Measurements from ENCODE around the gene PODXL2. TPM values are rescaled to one million over a fixed set of nuclear protein-coding genes. Genes with fewer than 3 reads are reported as not detected.

PODXL2 gene
- total and polyA plus RNA-seq, 3 experiments from 2014 or later: 1.4 to 4.7 (median 1.7) TPM

DNA sequence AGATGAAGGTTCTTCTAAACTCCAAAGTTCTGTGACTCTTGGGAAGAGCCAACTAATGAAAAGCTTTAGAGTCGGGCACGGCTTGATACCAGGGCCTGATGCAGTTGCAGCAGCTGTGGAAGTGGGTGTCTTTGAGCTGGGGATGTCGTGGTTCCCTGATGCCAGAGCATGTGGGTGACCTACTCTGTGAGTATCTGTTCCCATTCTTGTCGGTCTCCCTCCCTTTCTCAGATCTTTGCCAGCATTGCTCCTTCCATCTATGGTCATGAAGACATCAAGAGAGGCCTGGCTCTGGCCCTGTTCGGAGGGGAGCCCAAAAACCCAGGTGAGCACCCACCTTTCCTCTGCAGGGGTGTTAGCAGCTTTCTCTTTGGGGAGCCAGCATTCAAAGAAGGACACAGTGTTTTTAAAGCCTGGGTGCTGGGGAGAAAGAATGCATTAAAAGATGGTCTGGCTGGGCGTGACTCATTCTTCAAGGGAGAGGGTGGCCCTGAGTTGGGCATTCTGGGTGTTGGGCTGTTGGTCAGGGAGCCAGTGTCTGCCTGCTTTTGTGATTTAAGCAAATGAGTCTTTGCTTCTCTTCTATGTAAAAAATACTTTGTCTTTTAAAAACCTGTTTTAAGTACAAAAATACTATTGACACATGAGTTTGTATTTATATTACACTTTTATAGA is 13.2 kb upstream of the PODXL2 start:
- Mint-ChIP-seq H3K4me1 (no peaks in the 10 kb centered on the region), H3K4me3 (no peak overlapping the region), H3K36me3 (peaks cover 6 to 76% (median 16%) of the 10 kb centered on the region in 3 donors), H3K27me3 (no peaks in the 10 kb centered on the region), H3K9me3 (no peaks in the 10 kb centered on the region), H3K27ac (no peak overlapping the region)
- ChIA-PET CTCF (no interaction called here), POLR2A (no interaction called here)
- no peak overlapping the region for H3K4me3 ChIP-seq (ENCODE audit: low read length)
- H3K4me1 ChIP-seq (ENCODE audit: insufficient read depth, low read length): no peaks in the 10 kb centered on the region
- H3K9me3 ChIP-seq (ENCODE audit: low read length): no peaks in the 10 kb centered on the region
- H3K36me3 ChIP-seq (ENCODE audit: insufficient read depth, low read length): no peaks in the 10 kb centered on the region
- H3K27ac ChIP-seq (ENCODE audit: low read depth, low read length): no peak overlapping the region
- no peaks in the 10 kb centered on the region for H3K27me3 ChIP-seq (ENCODE audit: insufficient read depth, low read length, poor library complexity, severe bottlenecking)
- no peak for DNase-seq

- DNase-seq: peak in 1 of 5 donors; percentile 45
- no peaks in the 10 kb centered on the region for H3K27me3 Mint-ChIP-seq
- no peak overlapping the region for H3K4me3 ChIP-seq (ENCODE audit: low read length)
- CTCF ChIA-PET: no interaction called here
- H3K27ac ChIP-seq (ENCODE audit: low read depth, low read length): no peak overlapping the region
- H3K9me3 ChIP-seq (ENCODE audit: low read length): no peaks in the 10 kb centered on the region
- no peaks in the 10 kb centered on the region for H3K4me1 ChIP-seq (ENCODE audit: insufficient read depth, low read length)
- no peaks in the 10 kb centered on the region for H3K9me3 Mint-ChIP-seq
- peaks cover 6 to 81% (median 18%) of the 10 kb centered on the region in 3 donors for H3K36me3 Mint-ChIP-seq
- H3K27ac Mint-ChIP-seq: peak overlapping the region in 1 of 8 donors; percentile 81
- H3K27me3 ChIP-seq (ENCODE audit: insufficient read depth, low read length, poor library complexity, severe bottlenecking): no peaks in the 10 kb centered on the region
- H3K36me3 ChIP-seq (ENCODE audit: insufficient read depth, low read length): no peaks in the 10 kb centered on the region
- no peak overlapping the region for H3K4me3 Mint-ChIP-seq
- POLR2A ChIA-PET: no interaction called here
- H3K4me1 Mint-ChIP-seq: no peaks in the 10 kb centered on the region
Observed at GRCh38 chr3:127616836-127617605, 12.0 kb upstream of the PODXL2 start.

GRCh38 chr3:127618891-127619290 is 10.1 kb upstream of the PODXL2 start:
- Mint-ChIP-seq H3K27me3 (no peaks in the 10 kb centered on the region), H3K27ac (peak overlapping the region in 2 of 8 donors; percentile 38 to 56), H3K4me1 (no peaks in the 10 kb centered on the region), H3K9me3 (no peaks in the 10 kb centered on the region), H3K36me3 (peaks cover 6 to 67% (median 18%) of the 10 kb centered on the region in 3 donors), H3K4me3 (no peak overlapping the region)
- H3K4me1 ChIP-seq (ENCODE audit: insufficient read depth, low read length): no peaks in the 10 kb centered on the region
- POLR2A ChIA-PET: no interaction called here
- H3K27me3 ChIP-seq (ENCODE audit: insufficient read depth, low read length, poor library complexity, severe bottlenecking): no peaks in the 10 kb centered on the region
- no peaks in the 10 kb centered on the region for H3K36me3 ChIP-seq (ENCODE audit: insufficient read depth, low read length)
- no peak overlapping the region for H3K4me3 ChIP-seq (ENCODE audit: low read length)
- H3K9me3 ChIP-seq (ENCODE audit: low read length): no peaks in the 10 kb centered on the region
- no peak for DNase-seq
- CTCF ChIA-PET: no interaction called here
- H3K27ac ChIP-seq (ENCODE audit: low read depth, low read length): no peak overlapping the region

GRCh38 chr3:127620637-127621375 is 8.2 kb upstream of the PODXL2 start:
- H3K27me3 ChIP-seq (ENCODE audit: insufficient read depth, low read length, poor library complexity, severe bottlenecking): no peaks in the 10 kb centered on the region
- H3K9me3 ChIP-seq (ENCODE audit: low read length): no peaks in the 10 kb centered on the region
- H3K4me1 ChIP-seq (ENCODE audit: insufficient read depth, low read length): no peaks in the 10 kb centered on the region
- Mint-ChIP-seq H3K9me3 (no peaks in the 10 kb centered on the region), H3K4me1 (peaks cover 0 to 2% (median 1%) of the 10 kb centered on the region in 3 donors), H3K36me3 (peaks cover 6 to 56% (median 13%) of the 10 kb centered on the region in 3 donors), H3K4me3 (no peak overlapping the region), H3K27ac (peak overlapping the region in 1 of 8 donors; percentile 78), H3K27me3 (no peaks in the 10 kb centered on the region)
- H3K4me3 ChIP-seq (ENCODE audit: low read length): no peak overlapping the region
- POLR2A ChIA-PET: no interaction called here
- CTCF ChIA-PET: interaction anchor here (2.2 kb wide), 1 partner anchor 46 kb away, joined by 7 read pairs; no protein-coding TSS in a partner anchor
- no peak for DNase-seq
- no peaks in the 10 kb centered on the region for H3K36me3 ChIP-seq (ENCODE audit: insufficient read depth, low read length)
- no peak overlapping the region for H3K27ac ChIP-seq (ENCODE audit: low read depth, low read length)

DNA sequence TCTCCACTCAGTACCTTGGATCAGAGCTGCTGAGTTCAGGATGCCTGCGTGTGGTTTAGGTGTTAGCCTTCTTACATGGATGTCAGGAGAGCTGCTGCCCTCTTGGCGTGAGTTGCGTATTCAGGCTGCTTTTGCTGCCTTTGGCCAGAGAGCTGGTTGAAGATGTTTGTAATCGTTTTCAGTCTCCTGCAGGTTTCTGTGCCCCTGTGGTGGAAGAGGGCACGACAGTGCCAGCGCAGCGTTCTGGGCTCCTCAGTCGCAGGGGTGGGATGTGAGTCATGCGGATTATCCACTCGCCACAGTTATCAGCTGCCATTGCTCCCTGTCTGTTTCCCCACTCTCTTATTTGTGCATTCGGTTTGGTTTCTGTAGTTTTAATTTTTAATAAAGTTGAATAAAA is 7.0 kb upstream of the PODXL2 start:
- Mint-ChIP-seq H3K36me3 (peaks cover 6 to 44% (median 11%) of the 10 kb centered on the region in 3 donors), H3K4me1 (peaks cover 12 to 14% (median 14%) of the 10 kb centered on the region in 3 donors), H3K4me3 (no peak overlapping the region), H3K27ac (no peak overlapping the region), H3K9me3 (no peaks in the 10 kb centered on the region), H3K27me3 (no peaks in the 10 kb centered on the region)
- no peaks in the 10 kb centered on the region for H3K27me3 ChIP-seq (ENCODE audit: insufficient read depth, low read length, poor library complexity, severe bottlenecking)
- no peak for DNase-seq
- POLR2A ChIA-PET: no interaction called here
- CTCF ChIA-PET: interaction anchor here (2.2 kb wide), 1 partner anchor 47 kb away, joined by 7 read pairs; no protein-coding TSS in a partner anchor
- H3K36me3 ChIP-seq (ENCODE audit: insufficient read depth, low read length): no peaks in the 10 kb centered on the region
- no peak overlapping the region for H3K27ac ChIP-seq (ENCODE audit: low read depth, low read length)
- no peak overlapping the region for H3K4me3 ChIP-seq (ENCODE audit: low read length)
- no peaks in the 10 kb centered on the region for H3K4me1 ChIP-seq (ENCODE audit: insufficient read depth, low read length)
- H3K9me3 ChIP-seq (ENCODE audit: low read length): no peaks in the 10 kb centered on the region

- DNase-seq: no peak
- Mint-ChIP-seq H3K4me1 (peaks cover 18 to 23% (median 23%) of the 10 kb centered on the region in 3 donors), H3K27me3 (no peaks in the 10 kb centered on the region), H3K4me3 (no peak overlapping the region), H3K27ac (peak overlapping the region in 1 of 8 donors; percentile 19), H3K36me3 (peaks cover 6 to 35% (median 11%) of the 10 kb centered on the region in 3 donors), H3K9me3 (no peaks in the 10 kb centered on the region)
- Histone ChIP-seq H3K27ac (ENCODE audit: low read depth, low read length) (no peak overlapping the region), H3K9me3 (ENCODE audit: low read length) (no peaks in the 10 kb centered on the region), H3K36me3 (ENCODE audit: insufficient read depth, low read length) (no peaks in the 10 kb centered on the region), H3K4me3 (ENCODE audit: low read length) (no peak overlapping the region), H3K4me1 (ENCODE audit: insufficient read depth, low read length) (no peaks in the 10 kb centered on the region), H3K27me3 (ENCODE audit: insufficient read depth, low read length, poor library complexity, severe bottlenecking) (no peaks in the 10 kb centered on the region)
- CTCF ChIA-PET: interaction anchor here (2.2 kb wide), 1 partner anchor 48 kb away, joined by 7 read pairs; no protein-coding TSS in a partner anchor
- POLR2A ChIA-PET: no interaction called here
Observed at GRCh38 chr3:127622772-127623576, 6.0 kb upstream of the PODXL2 start.

GRCh38 chr3:127624063-127624462 is 4.9 kb upstream of the PODXL2 start:
- peaks cover 4% of the 10 kb centered on the region for H3K27me3 ChIP-seq (ENCODE audit: insufficient read depth, low read length, poor library complexity, severe bottlenecking)
- CTCF ChIA-PET: no interaction called here
- Mint-ChIP-seq H3K36me3 (peaks cover 0 to 25% (median 6%) of the 10 kb centered on the region in 3 donors), H3K9me3 (no peaks in the 10 kb centered on the region), H3K4me1 (peaks cover 25 to 32% (median 31%) of the 10 kb centered on the region in 3 donors), H3K4me3 (no peak overlapping the region), H3K27me3 (peaks cover 3% of the 10 kb centered on the region in 2 donors), H3K27ac (no peak overlapping the region)
- POLR2A ChIA-PET: interaction anchor here (0.6 to 0.7 kb wide), 2 partner anchors 54 to 448 kb away, joined by 3 to 4 read pairs; no protein-coding TSS in a partner anchor
- no peak overlapping the region for H3K27ac ChIP-seq (ENCODE audit: low read depth, low read length)
- no peaks in the 10 kb centered on the region for H3K9me3 ChIP-seq (ENCODE audit: low read length)
- no peaks in the 10 kb centered on the region for H3K36me3 ChIP-seq (ENCODE audit: insufficient read depth, low read length)
- H3K4me1 ChIP-seq (ENCODE audit: insufficient read depth, low read length): no peaks in the 10 kb centered on the region
- DNase-seq: no peak
- H3K4me3 ChIP-seq (ENCODE audit: low read length): no peak overlapping the region
